K562 (cell line): ENCODE results near the gene SLC8A2. TPM values are rescaled to one million over a fixed set of nuclear protein-coding genes. Genes with fewer than 3 reads are reported as not detected.

ENCODE experiments used
- BACH1 ChIP-seq: fragments of 200-800 bp; sonication (Bioruptor generic); IDR thresholded peaks from 2 replicates; pipeline ENCODE4 v1.6.1; 2016; ENCODE audit warnings: missing genetic modification characterization, missing compliant biosample characterization
- CCAR2 ChIP-seq: fragments of 200-400 bp; formaldehyde crosslinking; IDR thresholded peaks from 2 replicates; pipeline ENCODE4 v1.6.1; 2017; ENCODE audit warnings: mild to moderate bottlenecking, low read depth, low read length
- CCNT2 ChIP-seq: IDR thresholded peaks from 2 replicates; pipeline ENCODE4 v1.6.1; 2011; ENCODE audit warnings: borderline replicate concordance, low read depth, mild to moderate bottlenecking, moderate library complexity, mixed read lengths, low read length; ENCODE audit not compliant: insufficient read length; ENCODE audit errors: extremely low read depth
- ELF4 ChIP-seq: fragments of 450-650 bp; formaldehyde crosslinking; IDR thresholded peaks from 2 replicates; pipeline ENCODE4 v1.4.0; 2022; ENCODE audit warnings: missing genetic modification characterization
- EZH2 ChIP-seq: IDR thresholded peaks from 2 replicates; pipeline ENCODE4 v1.6.1; 2012; ENCODE audit warnings: low read depth, mild to moderate bottlenecking, inconsistent platforms, low read length, borderline replicate concordance
- FOSL1 ChIP-seq: fragments of 200-800 bp; sonication (Bioruptor generic); conservative IDR thresholded peaks from 2 replicates; pipeline ENCODE4 v1.6.1; 2016; ENCODE audit warnings: missing genetic modification characterization, missing compliant biosample characterization
- HNRNPUL1 ChIP-seq: fragments of 200-400 bp; formaldehyde crosslinking; IDR thresholded peaks from 2 replicates; pipeline ENCODE4 v1.6.1; 2017; ENCODE audit warnings: low read length
- MEF2D ChIP-seq: conservative IDR thresholded peaks from 2 replicates; pipeline ENCODE4 v1.6.1; 2016; ENCODE audit warnings: low read depth, missing genetic modification characterization, missing compliant biosample characterization
- PCBP2 ChIP-seq: fragments of 200-400 bp; formaldehyde crosslinking; IDR thresholded peaks from 2 replicates; pipeline ENCODE4 v1.6.1; 2018; ENCODE audit warnings: low read length, low read depth, mild to moderate bottlenecking, moderate library complexity; ENCODE audit not compliant: poor library complexity, severe bottlenecking
- POLR2B ChIP-seq: fragments of 450-650 bp; IDR thresholded peaks from 2 replicates; pipeline ENCODE4 v1.6.1; 2018; ENCODE audit warnings: low read depth; ENCODE audit not compliant: partially characterized antibody
- PRMT5 ChIP-seq: sonication (generic); formaldehyde crosslinking; IDR thresholded peaks from 2 replicates; pipeline ENCODE4 v1.5.0; 2020; ENCODE audit warnings: missing genetic modification reagents
- PTBP1 ChIP-seq: fragments of 200-400 bp; formaldehyde crosslinking; IDR thresholded peaks from 2 replicates; pipeline ENCODE4 v1.6.1; 2017; ENCODE audit warnings: low read depth, low read length
- SPI1 ChIP-seq: IDR thresholded peaks from 2 replicates; pipeline ENCODE4 v1.6.1; 2011; ENCODE audit warnings: low read depth, low read length, control low read depth, borderline replicate concordance
- STAG1 ChIP-seq: sonication (generic); formaldehyde crosslinking; IDR thresholded peaks from 2 replicates; pipeline ENCODE4 v1.5.0; 2020; ENCODE audit warnings: missing genetic modification reagents, borderline replicate concordance
- YBX1 ChIP-seq: fragments of 450-650 bp; IDR thresholded peaks from 2 replicates; pipeline ENCODE4 v1.7.1; 2016; ENCODE audit warnings: mild to moderate bottlenecking
- ZNF23 ChIP-seq: fragments of 250-450 bp; sonication (Bioruptor Pico); IDR thresholded peaks from 2 replicates; pipeline ENCODE4 v1.4.0; 2020; ENCODE audit warnings: mild to moderate bottlenecking
- polyA plus RNA-seq, 8 experiments: library from polyadenylated mRNA; depleted of rRNA in 4 of 8; stranded (reverse) in 5 of 8; unstranded in 3 of 8; fragments of >200 nt; fragmentation: Nextera tagmentation in 2 of 8; fragmentation: Illumina TruSeq in 1 of 8; extraction: Ambion mirVana in 2 of 8; extraction: Trizol in 1 of 8; gene quantifications; 2 replicates each; pipeline versions ENCODE4 v1.2.1 to v1.2.3, GENCODE V29; 2011 to 2014; ENCODE audit warnings: inconsistent platforms in 1 of 8, missing spikeins in 1 of 8
- total RNA-seq, 7 experiments: library from RNA; depleted of rRNA in 6 of 7; stranded (reverse); fragments of >200 nt in 6 of 7; fragmentation: Illumina TruSeq in 2 of 7; extraction: Trizol in 2 of 7; gene quantifications; 2 replicates each; pipeline versions ENCODE4 v1.2.1 to v1.2.3, GENCODE V29; 2011 to 2021; ENCODE audit warnings: low replicate concordance in 1 of 7
- TF ChIP-seq, protein P1 (sequence below): fragments of 450-650 bp; conservative IDR thresholded peaks from 2 replicates; pipeline ENCODE4 v1.6.1; 2016; ENCODE audit warnings: missing genetic modification characterization, low read depth, mild to moderate bottlenecking, missing compliant biosample characterization, moderate library complexity
- TF ChIP-seq, protein P2 (sequence below): sonication (generic); formaldehyde crosslinking; IDR thresholded peaks from 2 replicates; pipeline ENCODE4 v1.8.1; 2023; ENCODE audit warnings: mild to moderate bottlenecking, missing genetic modification reagents
- TF ChIP-seq, protein P3 (sequence below): sonication (generic); formaldehyde crosslinking; IDR thresholded peaks from 2 replicates; pipeline ENCODE4 v1.8.0; 2022; ENCODE audit warnings: missing genetic modification reagents, mild to moderate bottlenecking, moderate library complexity, borderline replicate concordance
- TF ChIP-seq, protein P4 (sequence below): fragments of 250-450 bp; sonication (Bioruptor Pico); IDR thresholded peaks from 2 replicates; pipeline ENCODE4 v1.5.0; 2020; ENCODE audit warnings: mild to moderate bottlenecking, borderline replicate concordance

The SLC8A2 gene
- total and polyA plus RNA-seq, 9 of the 15 experiments (the other 6 are each of a cell fraction or from before 2014, with no cell fraction given): 0.07 to 0.66 (median 0.24) TPM; not detected in 3

DNA sequence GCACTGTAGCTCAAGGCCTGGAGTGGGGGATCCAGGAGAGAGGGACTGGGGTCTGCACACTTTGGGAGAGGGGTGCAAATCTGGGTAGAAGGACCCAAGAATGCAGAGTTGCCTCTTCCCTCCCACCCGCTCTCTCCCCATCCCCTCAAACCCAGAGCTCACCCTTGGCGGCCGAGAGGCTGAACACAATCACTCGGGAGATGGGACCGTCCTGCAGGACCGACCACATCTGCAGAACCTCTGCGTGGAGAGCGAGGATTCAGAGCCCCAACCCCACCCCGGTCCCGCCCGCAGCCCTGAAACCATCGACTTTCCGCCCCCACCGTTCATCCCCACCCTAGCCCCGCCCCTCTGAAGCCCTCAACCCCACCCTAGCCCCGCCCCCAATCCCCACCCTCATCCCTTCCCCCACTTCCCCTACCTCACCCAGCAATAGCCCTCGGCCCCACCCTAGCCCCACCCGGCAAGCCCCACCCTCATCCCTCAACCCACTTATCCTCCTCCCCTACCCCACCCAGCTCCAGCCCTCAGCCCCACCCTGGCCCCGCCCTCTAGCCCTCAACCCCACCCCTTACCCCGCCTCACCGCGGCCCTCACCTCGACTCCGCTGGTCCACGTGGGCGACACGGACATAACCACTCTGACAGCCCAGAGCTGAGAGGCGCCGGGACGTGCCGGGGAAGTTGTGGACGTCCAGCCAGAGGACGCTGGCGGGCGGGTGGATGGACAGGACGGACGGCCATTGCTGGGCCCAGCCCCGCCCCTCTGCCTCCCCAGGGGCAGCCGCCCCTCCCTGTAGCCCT lies 8.2 kb upstream of the SLC8A2 start (continued):
- TF ChIP-seq, protein P1, sequence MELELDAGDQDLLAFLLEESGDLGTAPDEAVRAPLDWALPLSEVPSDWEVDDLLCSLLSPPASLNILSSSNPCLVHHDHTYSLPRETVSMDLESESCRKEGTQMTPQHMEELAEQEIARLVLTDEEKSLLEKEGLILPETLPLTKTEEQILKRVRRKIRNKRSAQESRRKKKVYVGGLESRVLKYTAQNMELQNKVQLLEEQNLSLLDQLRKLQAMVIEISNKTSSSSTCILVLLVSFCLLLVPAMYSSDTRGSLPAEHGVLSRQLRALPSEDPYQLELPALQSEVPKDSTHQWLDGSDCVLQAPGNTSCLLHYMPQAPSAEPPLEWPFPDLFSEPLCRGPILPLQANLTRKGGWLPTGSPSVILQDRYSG (tag): no peak
- peak; percentile 45 for TF ChIP-seq CCNT2
- TF ChIP-seq EZH2: no peak
- TF ChIP-seq, protein P2, sequence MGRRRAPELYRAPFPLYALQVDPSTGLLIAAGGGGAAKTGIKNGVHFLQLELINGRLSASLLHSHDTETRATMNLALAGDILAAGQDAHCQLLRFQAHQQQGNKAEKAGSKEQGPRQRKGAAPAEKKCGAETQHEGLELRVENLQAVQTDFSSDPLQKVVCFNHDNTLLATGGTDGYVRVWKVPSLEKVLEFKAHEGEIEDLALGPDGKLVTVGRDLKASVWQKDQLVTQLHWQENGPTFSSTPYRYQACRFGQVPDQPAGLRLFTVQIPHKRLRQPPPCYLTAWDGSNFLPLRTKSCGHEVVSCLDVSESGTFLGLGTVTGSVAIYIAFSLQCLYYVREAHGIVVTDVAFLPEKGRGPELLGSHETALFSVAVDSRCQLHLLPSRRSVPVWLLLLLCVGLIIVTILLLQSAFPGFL (CRISPR knock-in tag): no peak
- no peak for TF ChIP-seq MEF2D (tag)
- TF ChIP-seq FOSL1: no peak
- TF ChIP-seq PCBP2: no peak
- TF ChIP-seq, protein P3, sequence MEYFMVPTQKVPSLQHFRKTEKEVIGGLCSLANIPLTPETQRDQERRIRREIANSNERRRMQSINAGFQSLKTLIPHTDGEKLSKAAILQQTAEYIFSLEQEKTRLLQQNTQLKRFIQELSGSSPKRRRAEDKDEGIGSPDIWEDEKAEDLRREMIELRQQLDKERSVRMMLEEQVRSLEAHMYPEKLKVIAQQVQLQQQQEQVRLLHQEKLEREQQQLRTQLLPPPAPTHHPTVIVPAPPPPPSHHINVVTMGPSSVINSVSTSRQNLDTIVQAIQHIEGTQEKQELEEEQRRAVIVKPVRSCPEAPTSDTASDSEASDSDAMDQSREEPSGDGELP (CRISPR knock-in tag): peak; percentile 43; the same call in 1 of the 2 replicates
- no peak for TF ChIP-seq ZNF23
- no peak for TF ChIP-seq PTBP1
- TF ChIP-seq, protein P4, sequence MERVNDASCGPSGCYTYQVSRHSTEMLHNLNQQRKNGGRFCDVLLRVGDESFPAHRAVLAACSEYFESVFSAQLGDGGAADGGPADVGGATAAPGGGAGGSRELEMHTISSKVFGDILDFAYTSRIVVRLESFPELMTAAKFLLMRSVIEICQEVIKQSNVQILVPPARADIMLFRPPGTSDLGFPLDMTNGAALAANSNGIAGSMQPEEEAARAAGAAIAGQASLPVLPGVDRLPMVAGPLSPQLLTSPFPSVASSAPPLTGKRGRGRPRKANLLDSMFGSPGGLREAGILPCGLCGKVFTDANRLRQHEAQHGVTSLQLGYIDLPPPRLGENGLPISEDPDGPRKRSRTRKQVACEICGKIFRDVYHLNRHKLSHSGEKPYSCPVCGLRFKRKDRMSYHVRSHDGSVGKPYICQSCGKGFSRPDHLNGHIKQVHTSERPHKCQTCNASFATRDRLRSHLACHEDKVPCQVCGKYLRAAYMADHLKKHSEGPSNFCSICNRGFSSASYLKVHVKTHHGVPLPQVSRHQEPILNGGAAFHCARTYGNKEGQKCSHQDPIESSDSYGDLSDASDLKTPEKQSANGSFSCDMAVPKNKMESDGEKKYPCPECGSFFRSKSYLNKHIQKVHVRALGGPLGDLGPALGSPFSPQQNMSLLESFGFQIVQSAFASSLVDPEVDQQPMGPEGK (CRISPR knock-in tag): no peak
- no peak for TF ChIP-seq STAG1 (CRISPR knock-in tag)
- no peak for TF ChIP-seq HNRNPUL1
- TF ChIP-seq YBX1: no peak
- no peak for TF ChIP-seq BACH1 (tag)
- no peak for TF ChIP-seq CCAR2
- no peak for TF ChIP-seq PRMT5 (CRISPR knock-in tag)
- TF ChIP-seq POLR2B: no peak
- TF ChIP-seq SPI1: no peak
- no peak for TF ChIP-seq ELF4
